OCI-LY1 (cell line): ENCODE measurements around the gene ZEB1.

Source experiments
- CTCF ChIP-seq: fragments of 200-600 bp; sonication (generic), shearing (Covaris generic); IDR thresholded peaks from 2 replicates; pipeline ENCODE4 v1.5.1; 2017; ENCODE audit warnings: mild to moderate bottlenecking, antibody characterized with exemption, low read length, moderate library complexity, mixed read lengths
- EZH2 ChIP-seq: fragments of 200-600 bp; sonication (generic), shearing (Covaris generic); IDR thresholded peaks from 2 replicates; pipeline ENCODE4 v1.8.0; 2017; ENCODE audit warnings: borderline replicate concordance, mixed run types, mild to moderate bottlenecking, antibody characterized with exemption, low read length, moderate library complexity, mixed read lengths

GRCh38 chr10:31422634-31423033, 103.6 kb downstream of the ZEB1 start:
- no peak for TF ChIP-seq CTCF
- TF ChIP-seq EZH2 = no peak
